Mesenchymal stem cell (in vitro differentiated cells and primary cell): ENCODE measurements around the gene PTPRH.
A peak's percentile ranks its signal among the peaks of the same experiment; 100 is the strongest.

ENCODE experiments used
- DNase-seq: peaks from one replicate; pipeline ENCODE4 v3.0.0-alpha.2; 2013
- H2AFZ ChIP-seq: one replicate; pipeline ENCODE4 v1.6.1; 2013; ENCODE audit warnings: low read depth, mild to moderate bottlenecking, control low read depth, inconsistent platforms, low read length, moderate library complexity
- H2AK5ac ChIP-seq: 2 replicates; pipeline ENCODE4 v1.6.1; 2013; ENCODE audit warnings: low read length, moderate library complexity, mild to moderate bottlenecking, inconsistent platforms; ENCODE audit not compliant: severe bottlenecking
- H2BK120ac ChIP-seq: one replicate; pipeline ENCODE4 v1.6.1; 2013; ENCODE audit warnings: low read depth, mild to moderate bottlenecking, inconsistent platforms, low read length, moderate library complexity
- H2BK12ac ChIP-seq, 2 experiments: one replicate each; pipeline ENCODE4 v1.6.1; 2013; ENCODE audit warnings: inconsistent platforms in 2 of 2, low read length in 2 of 2, mild to moderate bottlenecking in 2 of 2, moderate library complexity in 2 of 2, control low read depth in 1 of 2
- H2BK15ac ChIP-seq: one replicate; pipeline ENCODE4 v1.6.1; 2013; ENCODE audit warnings: mild to moderate bottlenecking, low read depth, inconsistent platforms; ENCODE audit not compliant: poor library complexity, severe bottlenecking
- H2BK5ac ChIP-seq: 2 replicates; pipeline ENCODE4 v1.6.1; 2013; ENCODE audit warnings: low read depth, mild to moderate bottlenecking, low read length, control low read depth, inconsistent platforms; ENCODE audit not compliant: poor library complexity, severe bottlenecking
- H3K14ac ChIP-seq, 2 experiments: one replicate each; pipeline ENCODE4 v1.6.1; 2013; ENCODE audit warnings: inconsistent platforms in 2 of 2, low read length in 2 of 2, control low read depth in 1 of 2, mild to moderate bottlenecking in 1 of 2, moderate library complexity in 1 of 2
- H3K18ac ChIP-seq, 2 experiments: one replicate each; pipeline ENCODE4 v1.6.1; 2013; ENCODE audit warnings: inconsistent platforms in 2 of 2, low read length in 2 of 2, control low read depth in 1 of 2, low read depth in 1 of 2, mild to moderate bottlenecking in 1 of 2
- H3K23ac ChIP-seq, 2 experiments: one replicate each; pipeline ENCODE4 v1.6.1; 2013; ENCODE audit warnings: inconsistent platforms in 2 of 2, low read length in 2 of 2, mild to moderate bottlenecking in 2 of 2, moderate library complexity in 2 of 2, control low read depth in 1 of 2
- H3K27ac ChIP-seq: 2 replicates; pipeline ENCODE4 v1.5.1; 2013; ENCODE audit warnings: mild to moderate bottlenecking, moderate library complexity, low read length, control low read depth, inconsistent platforms; ENCODE audit not compliant: poor library complexity, severe bottlenecking
- H3K27me3 ChIP-seq, 2 experiments: 2 replicates each; pipeline versions ENCODE4 v1.6.1 to v1.7.0; 2013; ENCODE audit warnings: low read length in 2 of 2, mild to moderate bottlenecking in 2 of 2, moderate library complexity in 2 of 2, control low read depth in 1 of 2, inconsistent platforms in 1 of 2; ENCODE audit not compliant: control insufficient read depth in 1 of 2, insufficient read depth in 1 of 2
- H3K36me3 ChIP-seq, 2 experiments: 2 replicates each; pipeline versions ENCODE4 v1.6.1 to v1.7.0; 2013; ENCODE audit warnings: low read length in 2 of 2, control low read depth in 1 of 2, inconsistent platforms in 1 of 2, low read depth in 1 of 2, mild to moderate bottlenecking in 1 of 2; ENCODE audit not compliant: insufficient read depth in 2 of 2, control insufficient read depth in 1 of 2
- H3K4ac ChIP-seq, 2 experiments: one replicate each; pipeline ENCODE4 v1.6.1; 2013; ENCODE audit warnings: inconsistent platforms in 2 of 2, low read length in 2 of 2, mild to moderate bottlenecking in 2 of 2, moderate library complexity in 2 of 2, control low read depth in 1 of 2, low read depth in 1 of 2
- H3K4me1 ChIP-seq: 2 replicates; pipeline ENCODE4 v1.6.1; 2013; ENCODE audit warnings: low read depth, low read length, control low read depth; ENCODE audit not compliant: control insufficient read depth, insufficient read depth
- H3K4me2 ChIP-seq: 2 replicates; pipeline ENCODE4 v1.6.1; 2013; ENCODE audit warnings: low read length, mild to moderate bottlenecking, inconsistent platforms; ENCODE audit not compliant: poor library complexity, severe bottlenecking
- H3K4me3 ChIP-seq, 2 experiments: 2 replicates each; pipeline versions ENCODE4 v1.5.1 to v1.7.0; 2013; ENCODE audit warnings: low read length in 2 of 2, mild to moderate bottlenecking in 2 of 2, control low read depth in 1 of 2, low read depth in 1 of 2; ENCODE audit not compliant: insufficient read depth in 1 of 2
- H3K79me1 ChIP-seq: replicated peaks from 2 replicates; pipeline ENCODE4 v1.6.1; 2013; ENCODE audit warnings: mild to moderate bottlenecking, control low read depth, low read length, inconsistent platforms; ENCODE audit not compliant: poor library complexity, severe bottlenecking
- H3K9ac ChIP-seq: 2 replicates; pipeline ENCODE4 v1.7.0; 2013; ENCODE audit warnings: mild to moderate bottlenecking, low read length, moderate library complexity
- H3K9me3 ChIP-seq: 2 replicates; pipeline ENCODE4 v1.7.0; 2013; ENCODE audit warnings: mild to moderate bottlenecking, low read length; ENCODE audit not compliant: control insufficient read depth
- H4K8ac ChIP-seq: one replicate; pipeline ENCODE4 v1.6.1; 2013; ENCODE audit warnings: inconsistent platforms, mild to moderate bottlenecking, low read length, moderate library complexity
- H4K91ac ChIP-seq: one replicate; pipeline ENCODE4 v1.6.1; 2013; ENCODE audit warnings: mild to moderate bottlenecking, low read length, inconsistent platforms
- WGBS: methylation state at CpG from one replicate; pipeline ENCODE4 v1.1.7; 2013; ENCODE audit warnings: mixed read lengths; 5-methylcytosine and 5-hydroxymethylcytosine counted together

The PTPRH gene

GRCh38 chr19:55256562-55257460 is 47.5 kb upstream of the PTPRH start:
- Histone ChIP-seq H3K4me1 (peaks cover 43% of the 10 kb centered on the region), H3K79me1 (no peaks in the 10 kb centered on the region), H2BK12ac (no peak overlapping the region), H4K8ac (no peak overlapping the region), H3K36me3 (peaks cover under 1 to 22% of the 10 kb centered on the region in 2 experiments), H3K27ac (no peak overlapping the region), H3K4me3 (peak overlapping the region; percentile 91 to 95), H3K9ac (peak overlapping the region; percentile 97), H2BK15ac (no peak overlapping the region), H3K9me3 (no peaks in the 10 kb centered on the region), H2BK5ac (no peak overlapping the region), H3K27me3 (no peaks in the 10 kb centered on the region), H3K14ac (no peak overlapping the region), H3K23ac (peak overlapping the region in 1 of 2 experiments; percentile 5), H4K91ac (no peak overlapping the region), H3K18ac (no peak overlapping the region), H3K4me2 (peak overlapping the region; percentile 71), H2AFZ (no peak overlapping the region), H2AK5ac (no peak overlapping the region), H2BK120ac (no peak overlapping the region), H3K4ac (no peak overlapping the region)
- WGBS = 85% methylated on average over 22 of the region's 22 CpGs
- DNase-seq = peak; percentile 6

- peak overlapping the region; percentile 97 for H3K9ac ChIP-seq
- H3K36me3 ChIP-seq = peaks cover 0 to 22% of the 10 kb centered on the region in 2 experiments
- H3K4ac ChIP-seq = no peak overlapping the region
- WGBS = 83% methylated on average over 17 of the region's 17 CpGs
- no peak overlapping the region for H2BK12ac ChIP-seq
- H2BK15ac ChIP-seq = no peak overlapping the region
- H2BK5ac ChIP-seq = no peak overlapping the region
- H3K4me1 ChIP-seq = peaks cover 53% of the 10 kb centered on the region
- peak overlapping the region in 1 of 2 experiments; percentile 91 for H3K4me3 ChIP-seq
- no peak overlapping the region for H2BK120ac ChIP-seq
- H3K18ac ChIP-seq = no peak overlapping the region
- no peaks in the 10 kb centered on the region for H3K9me3 ChIP-seq
- no peak overlapping the region for H3K14ac ChIP-seq
- H2AK5ac ChIP-seq = no peak overlapping the region
- no peak overlapping the region for H2AFZ ChIP-seq
- H3K27me3 ChIP-seq = no peaks in the 10 kb centered on the region
- H3K79me1 ChIP-seq = no peaks in the 10 kb centered on the region
- H3K23ac ChIP-seq = peak overlapping the region in 1 of 2 experiments; percentile 46
- H4K91ac ChIP-seq = no peak overlapping the region
- no peak overlapping the region for H3K27ac ChIP-seq
- H3K4me2 ChIP-seq = peak overlapping the region; percentile 24
- DNase-seq = peak; percentile 48
- no peak overlapping the region for H4K8ac ChIP-seq
These were observed 46.5 kb upstream of the PTPRH start for GRCh38 chr19:55255618-55256423.

- no peak overlapping the region for H2BK120ac ChIP-seq
- peak overlapping the region in 1 of 2 experiments; percentile 53 for H3K4me3 ChIP-seq
- H3K27me3 ChIP-seq = no peaks in the 10 kb centered on the region
- no peak overlapping the region for H2BK15ac ChIP-seq
- peak overlapping the region; percentile 97 for H3K9ac ChIP-seq
- H3K4ac ChIP-seq = no peak overlapping the region
- H3K4me1 ChIP-seq = peaks cover 60% of the 10 kb centered on the region
- H2BK12ac ChIP-seq = no peak overlapping the region
- H3K23ac ChIP-seq = no peak overlapping the region
- H3K14ac ChIP-seq = no peak overlapping the region
- H3K27ac ChIP-seq = no peak overlapping the region
- H4K8ac ChIP-seq = no peak overlapping the region
- no peaks in the 10 kb centered on the region for H3K9me3 ChIP-seq
- H4K91ac ChIP-seq = no peak overlapping the region
- no peak overlapping the region for H3K18ac ChIP-seq
- no peak overlapping the region for H2AFZ ChIP-seq
- H3K4me2 ChIP-seq = no peak overlapping the region
- H2AK5ac ChIP-seq = no peak overlapping the region
- no peak for DNase-seq
- no peaks in the 10 kb centered on the region for H3K79me1 ChIP-seq
- no peak overlapping the region for H2BK5ac ChIP-seq
- peaks cover 0 to 34% of the 10 kb centered on the region in 2 experiments for H3K36me3 ChIP-seq
- 94% methylated on average over 6 of the region's 6 CpGs for WGBS
These were observed 45.3 kb upstream of the PTPRH start for GRCh38 chr19:55254625-55254977.
